Peyer's patch (tissue), 4 donors: ENCODE results near the gene MB21D2. TPM values are rescaled to one million over a fixed set of nuclear protein-coding genes. Genes with fewer than 3 reads are reported as not detected.

Experiments used
- DNase-seq, 3 donors: peaks; one replicate each; pipeline ENCODE4 v3.0.0-alpha.2; 2017 to 2019
- H3K27ac ChIP-seq, 4 donors: fragments of 200-600 bp; sonication (generic); one replicate each; pipeline ENCODE4 v1.5.1; 2016 to 2019
- H3K27me3 ChIP-seq, 2 donors: fragments of 200-600 bp; sonication (generic); one replicate each; pipeline ENCODE4 v1.5.1; 2019
- H3K36me3 ChIP-seq, 3 donors: fragments of 200-600 bp; sonication (generic); one replicate each; pipeline ENCODE4 v1.5.1; 2016 to 2019
- H3K4me1 ChIP-seq, 4 donors: fragments of 200-600 bp; sonication (generic); one replicate each; pipeline ENCODE4 v1.5.1; 2016 to 2019
- H3K4me3 ChIP-seq, 4 donors: fragments of 200-600 bp; sonication (generic); 1 replicate in 3 of 4; 2 replicates in 1 of 4; pipeline ENCODE4 v1.5.1; 2016 to 2019; ENCODE audit warnings: mild to moderate bottlenecking in 1 of 4
- H3K9me3 ChIP-seq, 4 donors: fragments of 200-600 bp; sonication (generic); one replicate each; pipeline ENCODE4 v1.5.1; 2016 to 2019; ENCODE audit warnings: mild to moderate bottlenecking in 1 of 4
- POLR2A ChIP-seq, 2 donors: fragments of 450-650 bp; IDR thresholded peaks; one replicate each; pipeline ENCODE4 v1.5.1; 2017; ENCODE audit warnings: antibody characterized with exemption in 2 of 2, mild to moderate bottlenecking in 2 of 2, moderate library complexity in 2 of 2
- total RNA-seq, 4 donors: library from RNA; depleted of rRNA; stranded (reverse); fragments of >200 nt; gene quantifications; one replicate each; pipeline ENCODE4 v1.1.0, GENCODE V29; 2016
- TF ChIP-seq, protein P1 (sequence below), 6 experiments: fragments of 450-650 bp in 4 of 6; fragments of 200-600 bp in 2 of 6; sonication (generic) in 1 of 6; IDR thresholded peaks; one replicate each; pipeline ENCODE4 v1.5.1; 2017 to 2019; ENCODE audit warnings: antibody characterized with exemption in 6 of 6, mild to moderate bottlenecking in 3 of 6, moderate library complexity in 1 of 6

MB21D2 gene
- total RNA-seq, 4 donors from 2014 or later: 6.6 to 16.6 (median 13.0) TPM

DNA sequence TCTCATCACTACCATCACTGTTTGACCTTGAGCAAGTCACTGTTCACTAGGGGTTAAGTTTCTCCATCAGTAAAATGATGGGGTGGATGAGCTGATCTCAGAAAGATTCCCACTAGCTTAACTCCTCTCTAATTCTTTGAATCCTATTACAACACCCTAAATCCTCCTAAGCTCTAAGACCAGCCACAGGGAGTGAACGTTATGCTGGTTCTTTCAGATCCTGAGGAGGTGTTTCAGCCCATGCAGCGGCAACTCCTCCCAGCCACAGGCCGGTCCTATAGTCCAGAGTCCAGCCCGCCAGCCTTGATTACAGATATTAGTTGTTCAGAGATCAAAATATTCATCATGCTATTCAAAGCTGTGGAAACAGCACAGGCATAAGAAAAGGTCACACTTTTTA lies 15.1 kb downstream of the MB21D2 start:
- Histone ChIP-seq H3K27me3 (no peaks in the 10 kb centered on the region), H3K4me3 (no peak overlapping the region), H3K9me3 (no peaks in the 10 kb centered on the region), H3K4me1 (peaks cover 0 to 10% (median 0%) of the 10 kb centered on the region in 4 donors), H3K27ac (peak overlapping the region in 2 of 4 donors; percentile 32 to 80), H3K36me3 (no peaks in the 10 kb centered on the region)
- peak in 2 of 3 donors; percentile 79 to 87 for DNase-seq
- TF ChIP-seq, protein P1, sequence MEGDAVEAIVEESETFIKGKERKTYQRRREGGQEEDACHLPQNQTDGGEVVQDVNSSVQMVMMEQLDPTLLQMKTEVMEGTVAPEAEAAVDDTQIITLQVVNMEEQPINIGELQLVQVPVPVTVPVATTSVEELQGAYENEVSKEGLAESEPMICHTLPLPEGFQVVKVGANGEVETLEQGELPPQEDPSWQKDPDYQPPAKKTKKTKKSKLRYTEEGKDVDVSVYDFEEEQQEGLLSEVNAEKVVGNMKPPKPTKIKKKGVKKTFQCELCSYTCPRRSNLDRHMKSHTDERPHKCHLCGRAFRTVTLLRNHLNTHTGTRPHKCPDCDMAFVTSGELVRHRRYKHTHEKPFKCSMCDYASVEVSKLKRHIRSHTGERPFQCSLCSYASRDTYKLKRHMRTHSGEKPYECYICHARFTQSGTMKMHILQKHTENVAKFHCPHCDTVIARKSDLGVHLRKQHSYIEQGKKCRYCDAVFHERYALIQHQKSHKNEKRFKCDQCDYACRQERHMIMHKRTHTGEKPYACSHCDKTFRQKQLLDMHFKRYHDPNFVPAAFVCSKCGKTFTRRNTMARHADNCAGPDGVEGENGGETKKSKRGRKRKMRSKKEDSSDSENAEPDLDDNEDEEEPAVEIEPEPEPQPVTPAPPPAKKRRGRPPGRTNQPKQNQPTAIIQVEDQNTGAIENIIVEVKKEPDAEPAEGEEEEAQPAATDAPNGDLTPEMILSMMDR (IDR thresholded peaks at IDR 0.05): no peak
- TF ChIP-seq POLR2A (IDR thresholded peaks at IDR 0.05): peak in 1 of 2 donors; percentile 12

DNA sequence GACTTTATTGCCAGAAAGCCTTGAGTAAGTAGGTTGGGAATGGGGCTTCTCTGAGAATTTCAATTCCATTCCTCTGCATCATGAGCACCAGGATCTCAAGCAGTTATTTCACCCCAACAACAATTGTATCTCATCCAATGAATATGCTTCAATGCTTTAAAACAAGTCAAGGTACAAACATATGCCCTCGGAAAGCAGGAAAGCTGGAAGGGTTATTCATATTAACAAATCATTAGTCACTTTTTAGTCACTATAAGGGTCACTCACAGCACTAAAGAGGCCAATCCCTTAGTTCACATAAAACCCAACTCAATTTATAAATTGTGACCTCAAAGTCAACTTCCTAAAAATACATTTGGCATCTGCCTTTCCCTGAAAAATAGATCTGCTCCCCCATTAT lies 16.2 kb downstream of the MB21D2 start:
- no peak for DNase-seq
- peaks cover 0 to 14% (median 0%) of the 10 kb centered on the region in 4 donors for H3K4me1 ChIP-seq
- H3K27ac ChIP-seq: peak overlapping the region in 2 of 4 donors; percentile 32 to 80

DNA sequence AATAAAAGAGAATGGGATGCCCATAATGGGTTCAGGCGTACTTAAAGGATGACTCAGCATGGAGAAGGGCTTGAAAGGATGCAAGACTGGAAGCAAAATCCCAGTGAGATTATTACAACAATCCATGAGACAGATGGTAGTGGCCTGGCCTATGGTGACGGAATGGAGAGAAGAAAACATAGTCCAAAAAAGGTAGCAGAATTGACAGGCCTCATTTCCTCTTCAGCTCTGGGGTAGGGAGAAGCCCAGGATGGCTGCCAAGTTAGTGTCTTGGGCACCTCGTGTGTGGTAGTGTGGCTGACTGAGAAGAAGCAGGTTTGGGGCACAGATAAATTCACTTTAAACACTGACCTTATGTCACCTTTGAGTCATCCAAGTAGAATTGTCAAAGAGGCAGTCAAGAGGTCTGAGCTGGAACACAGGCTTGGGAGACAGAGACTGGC lies 18.1 kb downstream of the MB21D2 start:
- peaks cover 0 to 16% (median 0%) of the 10 kb centered on the region in 4 donors for H3K4me1 ChIP-seq
- no peaks in the 10 kb centered on the region for H3K9me3 ChIP-seq
- H3K4me3 ChIP-seq: no peak overlapping the region
- H3K27ac ChIP-seq: no peak overlapping the region
- no peak for DNase-seq
- TF ChIP-seq POLR2A (IDR thresholded peaks at IDR 0.05): no peak
- TF ChIP-seq, protein P1 (IDR thresholded peaks at IDR 0.05): no peak
- no peaks in the 10 kb centered on the region for H3K36me3 ChIP-seq
- no peaks in the 10 kb centered on the region for H3K27me3 ChIP-seq

More for the DNA sequence above, 16.2 kb downstream of the MB21D2 start:
- no peak for TF ChIP-seq POLR2A (IDR thresholded peaks at IDR 0.05)
- TF ChIP-seq, protein P1 (IDR thresholded peaks at IDR 0.05): no peak
- Histone ChIP-seq H3K9me3 (no peaks in the 10 kb centered on the region), H3K27me3 (no peaks in the 10 kb centered on the region), H3K36me3 (no peaks in the 10 kb centered on the region), H3K4me3 (no peak overlapping the region)

DNA sequence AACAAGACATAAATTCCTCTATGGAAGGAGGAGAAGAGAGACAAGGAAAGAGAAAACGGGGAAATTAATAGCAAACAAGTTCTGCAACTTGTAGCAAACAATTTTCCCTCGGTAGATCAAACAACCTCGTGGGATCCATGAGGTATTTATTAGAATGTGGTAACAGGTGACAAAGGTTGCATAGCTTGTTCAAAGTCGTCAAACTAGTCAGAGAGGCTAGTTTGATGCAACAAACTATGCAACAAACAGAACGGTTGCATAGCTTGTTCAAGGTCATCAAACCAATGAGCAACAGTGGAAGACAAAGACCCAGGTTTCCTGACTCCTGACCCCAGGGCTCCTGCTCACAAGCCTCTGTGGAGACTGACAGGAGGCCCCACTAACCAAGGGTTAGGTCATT lies 20.7 kb downstream of the MB21D2 start:
- H3K4me3 ChIP-seq: no peak overlapping the region
- TF ChIP-seq, protein P1 (IDR thresholded peaks at IDR 0.05): no peak
- TF ChIP-seq POLR2A (IDR thresholded peaks at IDR 0.05): no peak
- no peaks in the 10 kb centered on the region for H3K9me3 ChIP-seq
- no peak for DNase-seq
- H3K36me3 ChIP-seq: no peaks in the 10 kb centered on the region
- peaks cover 0 to 10% (median 0%) of the 10 kb centered on the region in 4 donors for H3K4me1 ChIP-seq
- peak overlapping the region in 2 of 4 donors; percentile 37 to 79 for H3K27ac ChIP-seq
- H3K27me3 ChIP-seq: no peaks in the 10 kb centered on the region

DNA sequence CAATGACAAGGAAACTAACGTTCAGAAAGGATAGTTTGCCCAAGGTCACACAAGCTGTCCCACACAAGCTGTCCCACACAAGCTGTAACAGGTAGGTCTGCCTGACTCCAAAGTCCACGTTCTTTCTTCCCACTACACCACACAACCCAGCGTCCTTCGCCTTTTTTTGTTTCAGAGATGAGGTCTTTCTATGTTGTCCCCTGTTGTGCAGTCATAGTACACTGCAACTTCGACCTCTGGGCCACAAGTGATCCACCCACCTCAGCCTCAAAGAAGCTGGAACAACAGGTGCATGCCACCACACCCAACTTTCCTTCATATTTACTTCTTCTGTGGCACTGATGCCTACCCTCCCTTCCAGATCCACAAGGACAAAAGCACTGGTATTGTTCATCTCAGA lies 21.4 kb downstream of the MB21D2 start:
- peak in 2 of 3 donors; percentile 57 to 59 for DNase-seq
- Histone ChIP-seq H3K4me1 (peaks cover 0 to 6% (median 0%) of the 10 kb centered on the region in 4 donors), H3K27me3 (no peaks in the 10 kb centered on the region), H3K36me3 (no peaks in the 10 kb centered on the region), H3K4me3 (no peak overlapping the region), H3K9me3 (no peaks in the 10 kb centered on the region), H3K27ac (peak overlapping the region in 2 of 4 donors; percentile 37 to 79)
- TF ChIP-seq, protein P1 (IDR thresholded peaks at IDR 0.05): no peak
- no peak for TF ChIP-seq POLR2A (IDR thresholded peaks at IDR 0.05)
